H9 (cell line): ENCODE data around the gene TAF1C. TPM values are rescaled to one million over a fixed set of nuclear protein-coding genes. Genes with fewer than 3 reads are reported as not detected.
A peak's percentile ranks its signal among the peaks of the same experiment; 100 is the strongest.

Source experiments
- DNase-seq: peaks from one replicate; pipeline ENCODE4 v3.0.0-alpha.2; 2017
- H2AFZ ChIP-seq: one replicate; pipeline ENCODE4 v1.6.1; 2013; ENCODE audit warnings: mild to moderate bottlenecking, low read length, control low read depth, moderate library complexity
- H2AK5ac ChIP-seq: 2 replicates; pipeline ENCODE4 v1.6.1; 2013; ENCODE audit warnings: low read length, control low read depth, mixed read lengths; ENCODE audit not compliant: insufficient read length
- H2BK120ac ChIP-seq: one replicate; pipeline ENCODE4 v1.6.1; 2013; ENCODE audit warnings: low read depth, mild to moderate bottlenecking, low read length, control low read depth, inconsistent platforms; ENCODE audit not compliant: poor library complexity, severe bottlenecking
- H2BK12ac ChIP-seq: 2 replicates; pipeline ENCODE4 v1.6.1; 2013; ENCODE audit warnings: low read length, control low read depth, mixed read lengths, low read depth; ENCODE audit not compliant: insufficient read length
- H2BK15ac ChIP-seq: 2 replicates; pipeline ENCODE4 v1.6.1; 2013; ENCODE audit warnings: low read depth, low read length, control low read depth
- H2BK20ac ChIP-seq: one replicate; pipeline ENCODE4 v1.6.1; 2013; ENCODE audit warnings: low read depth, mild to moderate bottlenecking, low read length, control low read depth, inconsistent platforms; ENCODE audit not compliant: poor library complexity, severe bottlenecking
- H2BK5ac ChIP-seq: 2 replicates; pipeline ENCODE4 v1.6.1; 2013; ENCODE audit warnings: low read length, control low read depth, mixed read lengths; ENCODE audit not compliant: insufficient read length
- H3K14ac ChIP-seq: 2 replicates; pipeline ENCODE4 v1.6.1; 2013; ENCODE audit warnings: low read length, control low read depth; ENCODE audit not compliant: insufficient read depth
- H3K18ac ChIP-seq: 2 replicates; pipeline ENCODE4 v1.6.1; 2013; ENCODE audit warnings: low read depth, mild to moderate bottlenecking, mixed read lengths, low read length, control low read depth; ENCODE audit not compliant: insufficient read length
- H3K23ac ChIP-seq: 2 replicates; pipeline ENCODE4 v1.6.1; 2013; ENCODE audit warnings: low read length, control low read depth, mixed read lengths, low read depth; ENCODE audit not compliant: insufficient read length
- H3K23me2 ChIP-seq: 2 replicates; pipeline ENCODE4 v1.6.1; 2013; ENCODE audit warnings: low read depth, mild to moderate bottlenecking, mixed read lengths, low read length, control low read depth; ENCODE audit not compliant: insufficient read length, poor library complexity, severe bottlenecking
- H3K27ac ChIP-seq: 2 replicates; pipeline ENCODE4 v1.5.1; 2013; ENCODE audit warnings: low read length, control low read depth, mixed read lengths, low read depth; ENCODE audit not compliant: insufficient read length
- H3K27me3 ChIP-seq: 2 replicates; pipeline ENCODE4 v1.6.1; 2013; ENCODE audit warnings: low read length, control low read depth, inconsistent platforms; ENCODE audit not compliant: insufficient read depth
- H3K4ac ChIP-seq: 2 replicates; pipeline ENCODE4 v1.6.1; 2013; ENCODE audit warnings: low read depth, mild to moderate bottlenecking, control low read depth, inconsistent platforms, low read length, moderate library complexity
- H3K4me1 ChIP-seq: 2 replicates; pipeline ENCODE4 v1.6.1; 2013; ENCODE audit warnings: low read length, control low read depth, inconsistent platforms; ENCODE audit not compliant: insufficient read depth
- H3K4me2 ChIP-seq: 2 replicates; pipeline ENCODE4 v1.6.1; 2013; ENCODE audit warnings: low read length, control low read depth, mixed read lengths; ENCODE audit not compliant: insufficient read length, insufficient read depth
- H3K56ac ChIP-seq: 2 replicates; pipeline ENCODE4 v1.6.1; 2013; ENCODE audit warnings: low read depth, mild to moderate bottlenecking, mixed read lengths, low read length, control low read depth; ENCODE audit not compliant: insufficient read length
- H3K79me1 ChIP-seq: 2 replicates; pipeline ENCODE4 v1.6.1; 2013; ENCODE audit warnings: low read depth, mild to moderate bottlenecking, moderate library complexity, low read length, control low read depth, inconsistent platforms; ENCODE audit not compliant: insufficient read depth, poor library complexity, severe bottlenecking
- H3K79me2 ChIP-seq: 2 replicates; pipeline ENCODE4 v1.6.1; 2013; ENCODE audit warnings: low read length, control low read depth, inconsistent platforms; ENCODE audit not compliant: insufficient read depth
- H3K9ac ChIP-seq: 2 replicates; pipeline ENCODE4 v1.6.1; 2013; ENCODE audit warnings: low read length, control low read depth, mixed read lengths; ENCODE audit not compliant: insufficient read length; ENCODE audit errors: extremely low read depth
- H3K9me3 ChIP-seq: one replicate; pipeline ENCODE4 v1.6.1; 2013; ENCODE audit warnings: low read depth, low read length, inconsistent platforms; ENCODE audit not compliant: control insufficient read depth
- H3T11ph ChIP-seq: one replicate; pipeline ENCODE4 v1.6.1; 2013; ENCODE audit warnings: mild to moderate bottlenecking, low read length, control low read depth, inconsistent platforms
- H4K20me1 ChIP-seq: one replicate; pipeline ENCODE4 v1.6.1; 2013; ENCODE audit not compliant: control insufficient read depth, insufficient read length, insufficient read depth
- H4K5ac ChIP-seq: 2 replicates; pipeline ENCODE4 v1.6.1; 2013; ENCODE audit warnings: low read depth, mild to moderate bottlenecking, mixed read lengths, low read length, control low read depth; ENCODE audit not compliant: insufficient read length
- H4K8ac ChIP-seq: replicated peaks from 2 replicates; pipeline ENCODE4 v1.6.1; 2013; ENCODE audit warnings: low read length, control low read depth, mixed read lengths, low read depth; ENCODE audit not compliant: insufficient read length
- H4K91ac ChIP-seq: 2 replicates; pipeline ENCODE4 v1.6.1; 2013; ENCODE audit warnings: low read depth, mild to moderate bottlenecking, moderate library complexity, mixed read lengths, low read length, control low read depth; ENCODE audit not compliant: insufficient read length
- H3K27ac Mint-ChIP-seq, 3 experiments: 2 replicates in 2 of 3; 3 replicates in 1 of 3; pipeline ENCODE4 v1.8.0; 2020 to 2021; ENCODE audit warnings: mixed read lengths in 3 of 3, mild to moderate bottlenecking in 1 of 3, moderate library complexity in 1 of 3
- H3K27me3 Mint-ChIP-seq: 2 replicates; pipeline ENCODE4 v1.8.0; 2021; ENCODE audit warnings: low read depth, mild to moderate bottlenecking, moderate library complexity, mixed read lengths
- H3K36me3 Mint-ChIP-seq, 3 experiments: 2 replicates in 2 of 3; 3 replicates in 1 of 3; pipeline ENCODE4 v1.8.0; 2020 to 2021; ENCODE audit warnings: low read depth in 3 of 3, mixed read lengths in 3 of 3; ENCODE audit not compliant: insufficient read depth in 1 of 3
- H3K4me1 Mint-ChIP-seq, 2 experiments: 2 replicates each; pipeline ENCODE4 v1.8.0; 2020; ENCODE audit warnings: mixed read lengths in 2 of 2
- H3K4me3 Mint-ChIP-seq, 2 experiments: 2 replicates in 1 of 2; 3 replicates in 1 of 2; pipeline ENCODE4 v1.8.0; 2020 to 2021; ENCODE audit warnings: mild to moderate bottlenecking in 2 of 2, mixed read lengths in 2 of 2, moderate library complexity in 1 of 2
- H3K9me3 Mint-ChIP-seq, 2 experiments: 2 replicates in 1 of 2; 3 replicates in 1 of 2; pipeline ENCODE4 v1.8.0; 2020; ENCODE audit warnings: mild to moderate bottlenecking in 2 of 2, mixed read lengths in 2 of 2, moderate library complexity in 1 of 2
- CTCF ChIP-seq: fragments of 200-600 bp; sonication (generic); conservative IDR thresholded peaks from 3 replicates; pipeline ENCODE4 v1.8.0; 2021; ENCODE audit warnings: antibody characterized with exemption, mild to moderate bottlenecking
- WGBS: extraction: QIAGEN DNeasy Blood & Tissue Kit; methylation state at CpG from one replicate; pipeline ENCODE4 v1.1.7; 2013; ENCODE audit warnings: missing lambda C conversion rate, low lambda C conversion rate, mixed read lengths; ENCODE audit not compliant: insufficient read length; ENCODE audit errors: extremely low coverage; 5-methylcytosine and 5-hydroxymethylcytosine counted together
- total RNA-seq: library from RNA; stranded (reverse); gene quantifications from 2 replicates; pipeline ENCODE4 v1.2.1, GENCODE V29; 2021

Gene TAF1C
- total RNA-seq, 1 experiment from 2014 or later: 78.6 TPM

GRCh38 chr16:84144859-84145639, 41.8 kb downstream of the TAF1C start, which contains the start of the genes DNAAF1 and HSDL1:
TSS of gene DNAAF1 (plus strand) at chr16:84145308. CDS start at chr16:84145441, 133 bp downstream.
TSS of gene HSDL1 (minus strand) at chr16:84145177. CDS start at chr16:84131321, 13,856 bp downstream.
- peak; percentile 51; the same call in 2 of the 3 replicates for TF ChIP-seq CTCF
- H2BK5ac ChIP-seq: no peak within 1 kb of the TSS
- H3K4me3 Mint-ChIP-seq: peak within 1 kb of the TSS; percentile 95 to 99
- peaks cover 3% of the 10 kb centered on the region for H3K79me1 ChIP-seq
- no peak within 1 kb of the TSS for H2BK20ac ChIP-seq
- H3K14ac ChIP-seq: no peak within 1 kb of the TSS
- no CpG with 5 or more reads among the region's 89 CpGs for WGBS
- H3K4me1 Mint-ChIP-seq: peaks cover 10 to 16% of the 10 kb centered on the region in 2 experiments
- peaks cover 2 to 15% (median 6%) of the 10 kb centered on the region in 3 experiments; a peak in 5 of 7 replicates for H3K36me3 Mint-ChIP-seq
- no peak within 1 kb of the TSS for H3K56ac ChIP-seq
- no peak within 1 kb of the TSS for H2BK12ac ChIP-seq
- H2AK5ac ChIP-seq: no peak within 1 kb of the TSS
- H3K4me2 ChIP-seq: peak within 1 kb of the TSS; percentile 77
- no peak within 1 kb of the TSS for H4K5ac ChIP-seq
- H3K27me3 Mint-ChIP-seq: peaks cover 16% of the 10 kb centered on the region
- peaks cover 4% of the 10 kb centered on the region; the same call in 1 of the 2 replicates for H3K79me2 ChIP-seq
- H2BK120ac ChIP-seq: no peak within 1 kb of the TSS
- peaks cover 0 to 9% of the 10 kb centered on the region in 2 experiments; a peak in 1 of 5 replicates for H3K9me3 Mint-ChIP-seq
- H3K23me2 ChIP-seq: peaks cover 9% of the 10 kb centered on the region
- H4K91ac ChIP-seq: no peak within 1 kb of the TSS
- no peak within 1 kb of the TSS for H3K4ac ChIP-seq
- H3T11ph ChIP-seq: no peak within 1 kb of the TSS
- no peaks in the 10 kb centered on the region for H3K9me3 ChIP-seq
- H4K8ac ChIP-seq: no peak within 1 kb of the TSS
- H2BK15ac ChIP-seq: no peak within 1 kb of the TSS
- no peak within 1 kb of the TSS for H3K18ac ChIP-seq
- H3K27ac Mint-ChIP-seq: peak within 1 kb of the TSS; percentile 76 to 91 (median 87); a peak in 5 of 7 replicates
- H3K9ac ChIP-seq: peak within 1 kb of the TSS; percentile 16
- no peak within 1 kb of the TSS for H2AFZ ChIP-seq
- DNase-seq: peak; percentile 89
- H3K27me3 ChIP-seq: no peaks in the 10 kb centered on the region
- H3K4me1 ChIP-seq: no peaks in the 10 kb centered on the region
- H4K20me1 ChIP-seq: no peaks in the 10 kb centered on the region
- no peak within 1 kb of the TSS for H3K23ac ChIP-seq
- no peak within 1 kb of the TSS for H3K27ac ChIP-seq
